C4-2B (cell line): ENCODE measurements around the gene AOAH.

Source experiments
- H3K27ac ChIP-seq: fragments of 450-650 bp; 2 replicates; pipeline ENCODE4 v1.5.1; 2017
- CTCF ChIP-seq: fragments of 450-650 bp; conservative IDR thresholded peaks from 2 replicates; pipeline ENCODE4 v1.5.1; 2017; ENCODE audit warnings: mild to moderate bottlenecking
- ZFX ChIP-seq: fragments of 450-650 bp; IDR thresholded peaks from 2 replicates; pipeline ENCODE4 v1.6.1; 2017

The AOAH gene

GRCh38 chr7:36546331-36546730, 178.0 kb downstream of the AOAH start:
- TF ChIP-seq CTCF (no peak), ZFX (no peak)
- no peak overlapping the region for H3K27ac ChIP-seq

GRCh38 chr7:36545291-36545690, 179.0 kb downstream of the AOAH start:
- TF ChIP-seq ZFX (no peak), CTCF (no peak)
- no peak overlapping the region for H3K27ac ChIP-seq

GRCh38 chr7:36538126-36538525, 186.2 kb downstream of the AOAH start:
- no peak overlapping the region for H3K27ac ChIP-seq
- no peak for TF ChIP-seq CTCF
- TF ChIP-seq ZFX: no peak

- no peak overlapping the region for H3K27ac ChIP-seq
- TF ChIP-seq ZFX (no peak), CTCF (no peak)
These were observed 188.2 kb downstream of the AOAH start for GRCh38 chr7:36535866-36536664.

- TF ChIP-seq ZFX (no peak), CTCF (no peak)
These were observed 190.6 kb downstream of the AOAH start for GRCh38 chr7:36533717-36534116.

GRCh38 chr7:36532981-36533499, 191.3 kb downstream of the AOAH start:
- TF ChIP-seq CTCF: no peak
- TF ChIP-seq ZFX: no peak
- H3K27ac ChIP-seq: no peak overlapping the region

More at GRCh38 chr7:36533717-36534116, 190.6 kb downstream of the AOAH start:
- no peak overlapping the region for H3K27ac ChIP-seq

GRCh38 chr7:36531951-36532350, 192.3 kb downstream of the AOAH start:
- no peak for TF ChIP-seq CTCF
- no peak for TF ChIP-seq ZFX
- H3K27ac ChIP-seq: no peak overlapping the region
